Fibroblast of the aortic adventitia (primary cell): ENCODE measurements around the gene RIPK3. TPM values are rescaled to one million over a fixed set of nuclear protein-coding genes. Genes with fewer than 3 reads are reported as not detected.

ENCODE experiments used
- DNase-seq: peaks from one replicate; pipeline ENCODE4 v3.0.0-alpha.2; 2010; ENCODE audit warnings: low read depth
- H3K4me3 ChIP-seq: 2 replicates; pipeline ENCODE4 v1.5.1; 2011; ENCODE audit warnings: low read depth, mild to moderate bottlenecking, control low read depth, low read length, moderate library complexity
- total RNA-seq: library from RNA; depleted of rRNA; stranded (reverse); fragments of >200 nt; gene quantifications from 2 replicates; pipeline ENCODE4 v1.2.3, GENCODE V29; 2012; ENCODE audit warnings: low replicate concordance
- TF ChIP-seq, protein P1 (sequence below): IDR thresholded peaks from 2 replicates; pipeline ENCODE4 v1.5.1; 2011; ENCODE audit warnings: mild to moderate bottlenecking, low read length, control low read depth, inconsistent platforms; ENCODE audit not compliant: insufficient read depth

The RIPK3 gene
- total RNA-seq, 1 donor, result 0.99 TPM

GRCh38 chr14:24382064-24382371 is 42.2 kb upstream of the RIPK3 start:
- TF ChIP-seq, protein P1, sequence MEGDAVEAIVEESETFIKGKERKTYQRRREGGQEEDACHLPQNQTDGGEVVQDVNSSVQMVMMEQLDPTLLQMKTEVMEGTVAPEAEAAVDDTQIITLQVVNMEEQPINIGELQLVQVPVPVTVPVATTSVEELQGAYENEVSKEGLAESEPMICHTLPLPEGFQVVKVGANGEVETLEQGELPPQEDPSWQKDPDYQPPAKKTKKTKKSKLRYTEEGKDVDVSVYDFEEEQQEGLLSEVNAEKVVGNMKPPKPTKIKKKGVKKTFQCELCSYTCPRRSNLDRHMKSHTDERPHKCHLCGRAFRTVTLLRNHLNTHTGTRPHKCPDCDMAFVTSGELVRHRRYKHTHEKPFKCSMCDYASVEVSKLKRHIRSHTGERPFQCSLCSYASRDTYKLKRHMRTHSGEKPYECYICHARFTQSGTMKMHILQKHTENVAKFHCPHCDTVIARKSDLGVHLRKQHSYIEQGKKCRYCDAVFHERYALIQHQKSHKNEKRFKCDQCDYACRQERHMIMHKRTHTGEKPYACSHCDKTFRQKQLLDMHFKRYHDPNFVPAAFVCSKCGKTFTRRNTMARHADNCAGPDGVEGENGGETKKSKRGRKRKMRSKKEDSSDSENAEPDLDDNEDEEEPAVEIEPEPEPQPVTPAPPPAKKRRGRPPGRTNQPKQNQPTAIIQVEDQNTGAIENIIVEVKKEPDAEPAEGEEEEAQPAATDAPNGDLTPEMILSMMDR, result no peak
- no peak for DNase-seq
- no peak overlapping the region for H3K4me3 ChIP-seq

DNA sequence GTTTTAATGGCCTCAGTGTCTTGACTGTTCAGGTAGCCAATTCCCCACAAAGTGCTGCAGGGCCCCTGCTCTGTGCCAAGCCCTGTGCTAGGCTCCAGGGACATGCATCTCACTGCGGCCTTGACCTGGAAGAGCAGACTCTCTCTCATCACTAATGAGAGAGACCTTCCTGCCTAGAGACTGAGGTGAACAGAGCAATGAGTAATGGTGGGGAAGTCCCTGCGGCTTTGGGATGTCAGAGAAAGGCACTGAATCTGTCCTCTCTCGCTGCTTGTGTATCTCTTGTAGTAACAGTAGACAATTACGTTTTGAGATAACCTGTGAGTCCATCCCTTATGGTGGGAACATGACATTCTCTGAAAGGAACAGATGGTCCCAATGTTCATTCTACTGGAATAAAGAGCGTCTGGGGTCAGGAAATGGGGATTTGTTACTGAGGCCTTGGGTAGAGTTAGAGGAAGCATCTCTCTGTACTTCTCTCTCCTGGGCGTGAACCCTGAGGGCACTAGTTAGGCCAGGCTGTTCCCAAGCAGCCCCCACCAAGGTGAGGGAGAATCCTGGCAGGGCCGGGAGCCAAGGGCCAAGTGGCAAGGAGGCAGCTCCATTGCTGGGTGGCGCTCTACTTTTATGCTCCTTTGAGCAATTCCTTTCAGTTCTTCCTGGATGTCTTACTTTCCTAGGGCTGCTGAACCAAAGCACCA is 41.7 kb upstream of the RIPK3 start:
- H3K4me3 ChIP-seq, result no peak overlapping the region
- TF ChIP-seq, protein P1, result no peak
- no peak for DNase-seq

GRCh38 chr14:24379907-24380730 is 40.3 kb upstream of the RIPK3 start:
- TF ChIP-seq, protein P1, result no peak
- DNase-seq, result no peak
- no peak overlapping the region for H3K4me3 ChIP-seq

DNA sequence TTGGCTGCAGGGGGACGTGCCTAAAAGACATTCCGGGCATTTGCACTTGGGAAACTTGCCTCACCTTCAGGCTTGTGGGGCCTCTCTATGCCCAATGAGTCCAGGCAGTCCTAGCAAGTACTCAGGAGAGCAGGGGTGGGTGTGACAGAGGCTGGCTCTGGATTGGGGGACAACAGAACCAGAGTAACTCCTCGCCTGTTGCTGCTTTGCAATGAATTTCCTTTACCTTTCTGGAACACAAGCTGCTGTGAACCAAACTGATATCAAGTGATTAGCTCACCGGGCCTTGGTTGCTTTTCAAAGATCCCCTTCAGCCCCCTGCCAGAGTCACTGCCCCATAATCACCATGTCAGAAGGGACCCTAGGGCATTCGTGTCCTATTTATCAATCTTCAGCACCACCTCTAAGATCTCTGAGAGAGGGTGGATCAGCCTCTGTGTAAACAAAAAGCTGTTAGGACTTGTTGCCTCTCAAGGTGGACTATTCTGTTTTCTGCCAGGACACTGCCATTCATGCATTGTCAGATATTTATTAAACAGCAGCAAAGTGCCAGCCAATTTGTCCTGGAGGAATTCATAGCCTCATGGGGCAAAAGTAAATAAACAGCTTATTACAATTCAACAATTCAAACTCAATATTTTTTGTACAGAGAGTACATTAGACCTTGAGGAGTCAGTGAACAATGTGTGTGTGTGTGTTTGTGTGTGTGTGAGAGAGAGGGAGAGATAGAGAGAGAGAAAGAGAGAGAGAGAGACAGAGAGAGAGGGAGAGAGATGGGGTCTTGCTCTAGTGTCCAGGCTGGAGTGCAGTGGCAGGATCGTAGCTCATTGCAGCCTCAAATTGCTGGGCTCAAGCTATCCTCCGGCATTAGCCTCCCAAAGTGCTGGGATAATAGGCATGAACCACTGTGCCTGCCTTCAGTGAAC is 39.5 kb upstream of the RIPK3 start:
- TF ChIP-seq, protein P1, result no peak
- DNase-seq, result no peak
- no peak overlapping the region for H3K4me3 ChIP-seq

DNA sequence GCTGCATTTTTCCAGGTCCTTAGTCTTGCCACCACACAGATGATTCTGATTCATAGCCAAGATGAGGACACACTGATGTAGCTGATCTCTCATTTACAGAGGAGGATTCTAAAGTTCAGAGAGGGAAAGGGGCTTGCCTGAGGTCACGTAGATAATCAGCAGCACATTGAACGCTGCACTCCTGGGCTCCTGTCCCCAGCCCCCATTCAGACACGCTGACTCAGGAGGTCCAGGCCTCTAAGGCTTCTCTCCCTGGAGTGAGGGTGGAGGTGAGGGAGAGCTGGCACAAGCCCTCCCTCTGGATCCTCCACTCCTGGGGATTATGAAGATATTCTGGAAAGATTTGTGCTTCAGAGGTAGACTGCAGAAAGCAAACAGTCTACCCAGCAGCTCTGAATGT is 38.5 kb upstream of the RIPK3 start:
- DNase-seq, result no peak
- H3K4me3 ChIP-seq, result no peak overlapping the region
- TF ChIP-seq, protein P1, result no peak

DNA sequence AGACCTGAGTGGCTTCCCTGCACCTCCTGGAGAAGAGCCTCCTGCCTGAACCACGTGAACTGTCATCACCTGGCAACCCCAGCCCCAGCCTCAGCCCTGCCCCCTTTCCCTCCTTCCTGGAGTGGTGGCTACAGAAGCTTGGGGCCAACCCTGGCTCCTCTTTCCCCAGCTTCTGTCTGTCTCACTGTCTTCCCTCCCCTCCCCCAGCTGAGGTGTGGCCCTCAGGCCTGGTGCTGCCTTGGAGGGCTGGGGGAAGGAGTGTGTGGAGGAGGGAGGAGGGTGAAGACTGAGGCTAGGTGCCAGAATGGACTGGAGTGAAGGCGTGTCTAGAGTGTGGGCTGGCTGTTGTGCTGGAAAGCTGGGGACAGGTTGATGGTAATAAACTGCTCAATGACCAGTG is 37.9 kb upstream of the RIPK3 start:
- TF ChIP-seq, protein P1, result no peak
- no peak for DNase-seq

More for the DNA sequence above, 37.9 kb upstream of the RIPK3 start:
- H3K4me3 ChIP-seq, result no peak overlapping the region
